Fibroblast of peridontal ligament (primary cell): ENCODE measurements around the gene FER.
"Not testable (repeated sequence)": the region's sequence is repeated elsewhere in the genome, so short reads cannot be mapped to it uniquely, and the experiment has no call there.

Source experiments
- DNase-seq: peaks from one replicate; pipeline ENCODE4 v3.0.0-alpha.2; 2010; ENCODE audit errors: extremely low read depth

FER gene

GRCh38 chr5:108798513-108799265, 51.0 kb downstream of the FER start:
- DNase-seq = no peak

- DNase-seq = no peak
Observed at GRCh38 chr5:108801301-108801700, 53.6 kb downstream of the FER start.

- DNase-seq = peak; percentile 86
Observed at GRCh38 chr5:108801776-108802175, 54.1 kb downstream of the FER start.

GRCh38 chr5:108810717-108811116, 63.0 kb downstream of the FER start:
- DNase-seq = no peak

- no peak for DNase-seq
Observed at GRCh38 chr5:108813673-108814072, 66.0 kb downstream of the FER start.

- no peak for DNase-seq
Observed at GRCh38 chr5:108814551-108814950, 66.9 kb downstream of the FER start.

- DNase-seq = peak; percentile 69
Observed at GRCh38 chr5:108818613-108819272, 71.0 kb downstream of the FER start.

- DNase-seq = no peak
Observed at GRCh38 chr5:108820983-108821382, 73.3 kb downstream of the FER start.

- DNase-seq = no peak
Observed at GRCh38 chr5:108822211-108822947, 74.7 kb downstream of the FER start.

- DNase-seq = no peak
Observed at GRCh38 chr5:108827131-108827530, 79.4 kb downstream of the FER start.

- DNase-seq = no peak
Observed at GRCh38 chr5:108830705-108831276, 83.1 kb downstream of the FER start.

GRCh38 chr5:108836492-108836891, 88.8 kb downstream of the FER start:
- no peak for DNase-seq

GRCh38 chr5:108842260-108842941, 94.7 kb downstream of the FER start:
- DNase-seq = not testable (repeated sequence)

- not testable (repeated sequence) for DNase-seq
Observed at GRCh38 chr5:108851129-108851528, 103.4 kb downstream of the FER start.

- no peak for DNase-seq
Observed at GRCh38 chr5:108857905-108858304, 110.2 kb downstream of the FER start.

- DNase-seq = peak; percentile 42
Observed at GRCh38 chr5:108858959-108859358, 111.3 kb downstream of the FER start.

- no peak for DNase-seq
Observed at GRCh38 chr5:108862211-108862610, 114.5 kb downstream of the FER start.

GRCh38 chr5:108866097-108866496, 118.4 kb downstream of the FER start:
- DNase-seq = not testable (repeated sequence)

- DNase-seq = no peak
Observed at GRCh38 chr5:108867656-108868055, 120.0 kb downstream of the FER start.

- DNase-seq = no peak
Observed at GRCh38 chr5:108869066-108869465, 121.4 kb downstream of the FER start.

- DNase-seq = peak; percentile 43
Observed at GRCh38 chr5:108876451-108876850, 128.8 kb downstream of the FER start.

- no peak for DNase-seq
Observed at GRCh38 chr5:108878756-108879155, 131.1 kb downstream of the FER start.
